ENCODE data around the gene CR1L. TPM values are rescaled to one million over a fixed set of nuclear protein-coding genes. Genes with fewer than 3 reads are reported as not detected.
A peak's percentile ranks its signal among the peaks of the same experiment; 100 is the strongest.

Gene CR1L
- total and polyA plus RNA-seq, 9 of the 15 experiments (the other 6 are each of a cell fraction or from before 2014, with no cell fraction given) = 10.1 to 74.8 (median 34.3) TPM

DNA sequence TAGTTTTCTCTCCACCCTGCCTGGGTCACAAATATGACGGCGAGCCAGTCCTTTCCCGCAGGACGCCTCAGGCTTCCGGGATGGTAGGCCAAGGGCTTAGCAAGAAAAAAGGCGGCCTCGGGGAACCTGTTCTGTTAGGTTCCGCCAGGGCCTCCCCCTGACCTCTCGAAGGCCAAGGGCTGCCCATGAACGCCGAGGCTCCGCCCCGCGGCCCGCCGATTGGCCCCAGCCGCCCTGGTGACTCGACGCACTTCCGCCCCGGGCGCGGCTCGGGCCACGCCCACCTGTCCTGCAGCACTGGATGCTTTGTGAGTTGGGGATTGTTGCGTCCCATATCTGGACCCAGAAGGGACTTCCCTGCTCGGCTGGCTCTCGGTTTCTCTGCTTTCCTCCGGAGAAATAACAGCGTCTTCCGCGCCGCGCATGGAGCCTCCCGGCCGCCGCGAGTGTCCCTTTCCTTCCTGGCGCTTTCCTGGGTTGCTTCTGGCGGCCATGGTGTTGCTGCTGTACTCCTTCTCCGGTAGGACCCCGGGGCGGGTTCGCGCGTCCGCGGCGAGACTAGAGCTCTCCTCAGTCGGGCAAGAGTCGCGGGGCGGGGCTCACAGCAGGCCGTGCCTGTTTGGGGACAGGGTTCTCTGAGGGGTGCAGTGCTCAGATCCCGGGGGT is 107.0 kb downstream of the CR1L start, which contains the start of gene CD46 (continued):
- TF ChIP-seq NFE2 (IDR thresholded peaks at IDR 0.05; ENCODE audit: low read depth) (no peak; the same call in 1 of the 2 replicates), HNRNPH1 (optimal IDR thresholded peaks at IDR 0.05; ENCODE audit: low read depth, low read length) (no peak), MECOM (CRISPR knock-in tag; IDR thresholded peaks at IDR 0.05) (no peak), RNF2 (IDR thresholded peaks at IDR 0.05) (no peak; the same call in 1 of the 2 replicates), SMARCA5 (IDR thresholded peaks at IDR 0.05) (no peak), C11orf30 (IDR thresholded peaks at IDR 0.05; ENCODE audit: low read depth) (peak; percentile 74; the same call in 1 of the 2 replicates), ZNF3 (CRISPR knock-in tag; IDR thresholded peaks at IDR 0.05) (no peak), OTX1 (CRISPR knock-in tag; IDR thresholded peaks at IDR 0.05) (peak; percentile 58; the same call in 1 of the 2 replicates), HIVEP1 (CRISPR knock-in tag; IDR thresholded peaks at IDR 0.05) (no peak), NCOA6 (IDR thresholded peaks at IDR 0.05) (no peak), ZNF143 (CRISPR knock-in tag; IDR thresholded peaks at IDR 0.05) (0 out of 2 replicates have a peak, but pooled peaks have one; percentile 10), NRF1 (conservative IDR thresholded peaks at IDR 0.05 in 1 of 2, IDR thresholded peaks at IDR 0.05 in 1 of 2) (peak; percentile 67 to 70), ZNF174 (CRISPR knock-in tag; IDR thresholded peaks at IDR 0.05) (no peak), TBL1XR1 (IDR thresholded peaks at IDR 0.05; ENCODE audit: low read length in 2 of 2) (peak in 1 of 2 experiments; percentile 44; a peak in 2 of 4 replicates), ZNF444 (CRISPR knock-in tag; IDR thresholded peaks at IDR 0.05) (no peak), ZBTB1 (CRISPR knock-in tag; IDR thresholded peaks at IDR 0.05; ENCODE audit: borderline replicate concordance, low read depth) (no peak), SRSF7 (optimal IDR thresholded peaks at IDR 0.05; ENCODE audit: low read depth, low read length) (no peak), NFYB (IDR thresholded peaks at IDR 0.05; ENCODE audit: extremely low read depth, insufficient read length) (peak; percentile 91)
- TF ChIP-seq, protein P1, sequence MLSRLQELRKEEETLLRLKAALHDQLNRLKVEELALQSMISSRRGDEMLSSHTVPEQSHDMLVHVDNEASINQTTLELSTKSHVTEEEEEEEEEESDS (CRISPR knock-in tag; IDR thresholded peaks at IDR 0.05) = no peak
- TF ChIP-seq, protein P2, sequence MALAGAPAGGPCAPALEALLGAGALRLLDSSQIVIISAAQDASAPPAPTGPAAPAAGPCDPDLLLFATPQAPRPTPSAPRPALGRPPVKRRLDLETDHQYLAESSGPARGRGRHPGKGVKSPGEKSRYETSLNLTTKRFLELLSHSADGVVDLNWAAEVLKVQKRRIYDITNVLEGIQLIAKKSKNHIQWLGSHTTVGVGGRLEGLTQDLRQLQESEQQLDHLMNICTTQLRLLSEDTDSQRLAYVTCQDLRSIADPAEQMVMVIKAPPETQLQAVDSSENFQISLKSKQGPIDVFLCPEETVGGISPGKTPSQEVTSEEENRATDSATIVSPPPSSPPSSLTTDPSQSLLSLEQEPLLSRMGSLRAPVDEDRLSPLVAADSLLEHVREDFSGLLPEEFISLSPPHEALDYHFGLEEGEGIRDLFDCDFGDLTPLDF (CRISPR knock-in tag; IDR thresholded peaks at IDR 0.05) = peak; percentile 68
- TF ChIP-seq, protein P3, sequence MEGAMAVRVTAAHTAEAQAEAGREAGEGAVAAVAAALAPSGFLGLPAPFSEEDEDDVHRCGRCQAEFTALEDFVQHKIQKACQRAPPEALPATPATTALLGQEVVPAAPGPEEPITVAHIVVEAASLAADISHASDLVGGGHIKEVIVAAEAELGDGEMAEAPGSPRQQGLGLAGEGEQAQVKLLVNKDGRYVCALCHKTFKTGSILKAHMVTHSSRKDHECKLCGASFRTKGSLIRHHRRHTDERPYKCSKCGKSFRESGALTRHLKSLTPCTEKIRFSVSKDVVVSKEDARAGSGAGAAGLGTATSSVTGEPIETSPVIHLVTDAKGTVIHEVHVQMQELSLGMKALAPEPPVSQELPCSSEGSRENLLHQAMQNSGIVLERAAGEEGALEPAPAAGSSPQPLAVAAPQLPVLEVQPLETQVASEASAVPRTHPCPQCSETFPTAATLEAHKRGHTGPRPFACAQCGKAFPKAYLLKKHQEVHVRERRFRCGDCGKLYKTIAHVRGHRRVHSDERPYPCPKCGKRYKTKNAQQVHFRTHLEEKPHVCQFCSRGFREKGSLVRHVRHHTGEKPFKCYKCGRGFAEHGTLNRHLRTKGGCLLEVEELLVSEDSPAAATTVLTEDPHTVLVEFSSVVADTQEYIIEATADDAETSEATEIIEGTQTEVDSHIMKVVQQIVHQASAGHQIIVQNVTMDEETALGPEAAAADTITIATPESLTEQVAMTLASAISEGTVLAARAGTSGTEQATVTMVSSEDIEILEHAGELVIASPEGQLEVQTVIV (CRISPR knock-in tag; IDR thresholded peaks at IDR 0.05; ENCODE audit: borderline replicate concordance) = no peak
- TF ChIP-seq, protein P4, sequence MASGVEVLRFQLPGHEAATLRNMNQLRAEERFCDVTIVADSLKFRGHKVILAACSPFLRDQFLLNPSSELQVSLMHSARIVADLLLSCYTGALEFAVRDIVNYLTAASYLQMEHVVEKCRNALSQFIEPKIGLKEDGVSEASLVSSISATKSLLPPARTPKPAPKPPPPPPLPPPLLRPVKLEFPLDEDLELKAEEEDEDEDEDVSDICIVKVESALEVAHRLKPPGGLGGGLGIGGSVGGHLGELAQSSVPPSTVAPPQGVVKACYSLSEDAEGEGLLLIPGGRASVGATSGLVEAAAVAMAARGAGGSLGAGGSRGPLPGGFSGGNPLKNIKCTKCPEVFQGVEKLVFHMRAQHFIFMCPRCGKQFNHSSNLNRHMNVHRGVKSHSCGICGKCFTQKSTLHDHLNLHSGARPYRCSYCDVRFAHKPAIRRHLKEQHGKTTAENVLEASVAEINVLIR (CRISPR knock-in tag; IDR thresholded peaks at IDR 0.05) = no peak
- TF ChIP-seq, protein P5, sequence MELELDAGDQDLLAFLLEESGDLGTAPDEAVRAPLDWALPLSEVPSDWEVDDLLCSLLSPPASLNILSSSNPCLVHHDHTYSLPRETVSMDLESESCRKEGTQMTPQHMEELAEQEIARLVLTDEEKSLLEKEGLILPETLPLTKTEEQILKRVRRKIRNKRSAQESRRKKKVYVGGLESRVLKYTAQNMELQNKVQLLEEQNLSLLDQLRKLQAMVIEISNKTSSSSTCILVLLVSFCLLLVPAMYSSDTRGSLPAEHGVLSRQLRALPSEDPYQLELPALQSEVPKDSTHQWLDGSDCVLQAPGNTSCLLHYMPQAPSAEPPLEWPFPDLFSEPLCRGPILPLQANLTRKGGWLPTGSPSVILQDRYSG (tag; conservative IDR thresholded peaks at IDR 0.05; ENCODE audit: low read depth) = no peak

Data from K562 (cell line).